Naive thymus-derived CD4-positive, alpha-beta T cell (primary cell): ENCODE results near the gene TPMT. TPM values are rescaled to one million over a fixed set of nuclear protein-coding genes. Genes with fewer than 3 reads are reported as not detected.

Source experiments
- ATAC-seq: fragments of 150-1000 bp; cut with Tn5 transposase; 2 replicates; pipeline ENCODE4 v1.10.0; 2021; ENCODE audit warnings: mild to moderate bottlenecking, moderate library complexity
- CTCF ChIA-PET: fragments of 350-600 bp; sonication (Branson Sonifier 250); formaldehyde crosslinking; loops from one replicate; lab custom pipeline; 2021; ENCODE audit warnings: antibody characterized with exemption; lab: Charles Lee
- POLR2A ChIA-PET: fragments of 350-600 bp; sonication (Branson Sonifier 250); formaldehyde crosslinking; loops from one replicate; lab custom pipeline; 2021; ENCODE audit warnings: antibody characterized with exemption, inconsistent platforms; lab: Charles Lee
- DNase-seq, 9 donors: peaks; one replicate each; pipeline versions ENCODE4 v3.0.0 to v3.0.0-alpha.2; 2020 to 2022; ENCODE audit warnings: mixed read lengths in 1 of 9
- H3K27ac ChIP-seq: one replicate; pipeline ENCODE4 v1.7.0; 2013; ENCODE audit warnings: mild to moderate bottlenecking, low read depth, low read length, moderate library complexity
- H3K27me3 ChIP-seq, 2 donors: one replicate each; pipeline ENCODE4 v1.7.0; 2013; ENCODE audit warnings: low read length in 2 of 2, mild to moderate bottlenecking in 2 of 2, moderate library complexity in 2 of 2; ENCODE audit not compliant: control insufficient read depth in 2 of 2, insufficient read depth in 2 of 2
- H3K36me3 ChIP-seq, 3 experiments: 1 replicate in 2 of 3; 2 replicates in 1 of 3; pipeline ENCODE4 v1.7.0; 2013; ENCODE audit warnings: low read length in 3 of 3, mild to moderate bottlenecking in 3 of 3, moderate library complexity in 1 of 3; ENCODE audit not compliant: insufficient read depth in 3 of 3, control insufficient read depth in 2 of 3
- H3K4me1 ChIP-seq, 2 donors: one replicate each; pipeline ENCODE4 v1.7.0; 2013; ENCODE audit warnings: low read length in 2 of 2, mild to moderate bottlenecking in 2 of 2, moderate library complexity in 1 of 2; ENCODE audit not compliant: control insufficient read depth in 2 of 2, insufficient read depth in 2 of 2
- H3K4me3 ChIP-seq: 2 replicates; pipeline ENCODE4 v1.7.0; 2013; ENCODE audit warnings: mild to moderate bottlenecking, low read length
- H3K9me3 ChIP-seq, 3 experiments: 1 replicate in 2 of 3; 2 replicates in 1 of 3; pipeline ENCODE4 v1.7.0; 2013; ENCODE audit warnings: low read length in 3 of 3; ENCODE audit not compliant: control insufficient read depth in 2 of 3
- H3K27ac Mint-ChIP-seq, 9 donors: one replicate each; pipeline ENCODE4 v1.8.0; 2020 to 2022; ENCODE audit warnings: mixed read lengths in 9 of 9, mild to moderate bottlenecking in 8 of 9, moderate library complexity in 5 of 9, inconsistent platforms in 2 of 9
- H3K27me3 Mint-ChIP-seq, 5 donors: one replicate each; pipeline ENCODE4 v1.8.0; 2021 to 2022; ENCODE audit warnings: mixed read lengths in 5 of 5, mild to moderate bottlenecking in 1 of 5
- H3K36me3 Mint-ChIP-seq, 5 donors: one replicate each; pipeline ENCODE4 v1.8.0; 2020 to 2022; ENCODE audit warnings: mixed read lengths in 5 of 5, mild to moderate bottlenecking in 3 of 5, inconsistent platforms in 1 of 5
- H3K4me1 Mint-ChIP-seq, 7 donors: one replicate each; pipeline ENCODE4 v1.8.0; 2020 to 2022; ENCODE audit warnings: mixed read lengths in 7 of 7, mild to moderate bottlenecking in 3 of 7, inconsistent platforms in 1 of 7
- H3K4me3 Mint-ChIP-seq, 10 donors: one replicate each; pipeline ENCODE4 v1.8.0; 2020 to 2022; ENCODE audit warnings: mild to moderate bottlenecking in 10 of 10, mixed read lengths in 10 of 10, moderate library complexity in 6 of 10, inconsistent platforms in 2 of 10
- H3K9me3 Mint-ChIP-seq, 11 donors: one replicate each; pipeline ENCODE4 v1.8.0; 2020 to 2022; ENCODE audit warnings: mixed read lengths in 11 of 11, mild to moderate bottlenecking in 4 of 11, inconsistent platforms in 1 of 11, moderate library complexity in 1 of 11
- intact Hi-C, 2 donors: fragments of 100-400 bp; cut with micrococcal nuclease; formaldehyde crosslinking; loops; one replicate each; pipeline ENCODE4 v1.15.1; 2023
- polyA plus RNA-seq, 2 donors: library from polyadenylated mRNA; unstranded; fragments of 300-500 nt; fragmentation: Illumina TruSeq; gene quantifications; one replicate each; pipeline ENCODE4 v1.2.3, GENCODE V29; 2021
- total RNA-seq, 6 experiments: library from RNA in 5 of 6; stranded (reverse) in 5 of 6; gene quantifications; 1 replicate in 5 of 6; 2 replicates in 1 of 6; pipeline ENCODE4 v1.2.3 and lab custom pipeline; 2021 to 2026

Gene TPMT
- total and polyA plus RNA-seq, 7 experiments from 2014 or later: 2.9 to 13.1 (median 6.0) TPM

GRCh38 chr6:18115356-18115755 lies 39.5 kb downstream of the TPMT start:
- Histone ChIP-seq H3K36me3 (no peaks in the 10 kb centered on the region), H3K4me3 (no peak overlapping the region), H3K27ac (no peak overlapping the region), H3K27me3 (no peaks in the 10 kb centered on the region), H3K9me3 (peaks cover 0 to 6% (median 0%) of the 10 kb centered on the region in 3 experiments), H3K4me1 (no peaks in the 10 kb centered on the region)
- peak overlapping the region in 1 of 9 donors; percentile 40 for H3K27ac Mint-ChIP-seq
- peaks cover 0 to 29% (median 5%) of the 10 kb centered on the region in 11 donors for H3K9me3 Mint-ChIP-seq
- H3K4me1 Mint-ChIP-seq: peaks cover 0 to 10% (median 0%) of the 10 kb centered on the region in 7 donors
- peaks cover 0 to 62% (median 18%) of the 10 kb centered on the region in 5 donors for H3K27me3 Mint-ChIP-seq
- intact Hi-C loops: no loop called here
- DNase-seq (peak in 1 of 9 donors; percentile 26), ATAC-seq (no peak)
- H3K36me3 Mint-ChIP-seq: peaks cover 0 to 12% (median 3%) of the 10 kb centered on the region in 5 donors
- CTCF ChIA-PET: no interaction called here
- POLR2A ChIA-PET: no interaction called here
- peak overlapping the region in 1 of 10 donors; percentile 20 for H3K4me3 Mint-ChIP-seq

- Histone ChIP-seq H3K36me3 (no peaks in the 10 kb centered on the region), H3K27ac (no peak overlapping the region), H3K27me3 (no peaks in the 10 kb centered on the region), H3K9me3 (peaks cover 0 to 3% (median 0%) of the 10 kb centered on the region in 3 experiments), H3K4me3 (no peak overlapping the region), H3K4me1 (no peaks in the 10 kb centered on the region)
- Mint-ChIP-seq H3K27me3 (peaks cover 6 to 42% (median 21%) of the 10 kb centered on the region in 5 donors), H3K9me3 (peaks cover 2 to 22% (median 14%) of the 10 kb centered on the region in 11 donors), H3K27ac (no peak overlapping the region), H3K4me3 (no peak overlapping the region), H3K36me3 (peaks cover 0 to 17% (median 6%) of the 10 kb centered on the region in 5 donors), H3K4me1 (peaks cover 0 to 2% (median 0%) of the 10 kb centered on the region in 7 donors)
- ChIA-PET POLR2A (no interaction called here), CTCF (no interaction called here)
- no peak for ATAC-seq
- intact Hi-C loops: no loop called here
- no peak for DNase-seq
These were observed 44.7 kb downstream of the TPMT start for GRCh38 chr6:18110162-18110561.

- Mint-ChIP-seq H3K27me3 (peaks cover 4 to 44% (median 15%) of the 10 kb centered on the region in 5 donors), H3K4me1 (no peaks in the 10 kb centered on the region), H3K9me3 (peaks cover 2 to 29% (median 14%) of the 10 kb centered on the region in 11 donors), H3K36me3 (peaks cover 0 to 17% (median 6%) of the 10 kb centered on the region in 5 donors), H3K27ac (no peak overlapping the region), H3K4me3 (no peak overlapping the region)
- no peak for ATAC-seq
- no peaks in the 10 kb centered on the region for H3K27me3 ChIP-seq
- H3K9me3 ChIP-seq: peaks cover 0 to 3% (median 0%) of the 10 kb centered on the region in 3 experiments
- POLR2A ChIA-PET: no interaction called here
- intact Hi-C loops: no loop called here
- no peak overlapping the region for H3K27ac ChIP-seq
- DNase-seq: no peak
- H3K4me1 ChIP-seq: no peaks in the 10 kb centered on the region
- CTCF ChIA-PET: no interaction called here
- H3K4me3 ChIP-seq: no peak overlapping the region
- H3K36me3 ChIP-seq: no peaks in the 10 kb centered on the region
These were observed 47.8 kb downstream of the TPMT start for GRCh38 chr6:18107061-18107460.

- no peak for ATAC-seq
These were observed 51.9 kb downstream of the TPMT start for GRCh38 chr6:18102783-18103509.

GRCh38 chr6:18101873-18102272 lies 53.0 kb downstream of the TPMT start:
- H3K9me3 Mint-ChIP-seq: peaks cover under 1 to 22% (median 8%) of the 10 kb centered on the region in 11 donors
- CTCF ChIA-PET: no interaction called here

More at GRCh38 chr6:18102783-18103509, 51.9 kb downstream of the TPMT start:
- Mint-ChIP-seq H3K36me3 (peaks cover 0 to 17% (median 6%) of the 10 kb centered on the region in 5 donors), H3K27ac (no peak overlapping the region), H3K4me1 (peaks cover 0 to 3% (median 0%) of the 10 kb centered on the region in 7 donors), H3K27me3 (peaks cover 4 to 37% (median 25%) of the 10 kb centered on the region in 5 donors), H3K9me3 (peaks cover 2 to 29% (median 14%) of the 10 kb centered on the region in 11 donors), H3K4me3 (peak overlapping the region in 1 of 10 donors; percentile 46)
- Histone ChIP-seq H3K27me3 (no peaks in the 10 kb centered on the region), H3K9me3 (peaks cover 0 to 3% (median 0%) of the 10 kb centered on the region in 3 experiments), H3K4me1 (no peaks in the 10 kb centered on the region), H3K36me3 (no peaks in the 10 kb centered on the region), H3K27ac (no peak overlapping the region), H3K4me3 (no peak overlapping the region)
- CTCF ChIA-PET: no interaction called here
- DNase-seq: no peak
- POLR2A ChIA-PET: no interaction called here
- intact Hi-C loops: no loop called here

GRCh38 chr6:18101271-18101670 lies 53.6 kb downstream of the TPMT start:
- H3K4me1 Mint-ChIP-seq: peaks cover 0 to 3% (median 0%) of the 10 kb centered on the region in 7 donors
- no peak overlapping the region for H3K27ac Mint-ChIP-seq
- no peak for DNase-seq
- intact Hi-C loops: no loop called here
- CTCF ChIA-PET: no interaction called here
- POLR2A ChIA-PET: no interaction called here
- peaks cover 0 to 8% (median 0%) of the 10 kb centered on the region in 5 donors for H3K36me3 Mint-ChIP-seq
- no peak overlapping the region for H3K4me3 Mint-ChIP-seq
- H3K36me3 ChIP-seq: no peaks in the 10 kb centered on the region
- H3K9me3 ChIP-seq: no peaks in the 10 kb centered on the region
- H3K27me3 ChIP-seq: no peaks in the 10 kb centered on the region
- H3K4me1 ChIP-seq: no peaks in the 10 kb centered on the region
- no peak overlapping the region for H3K4me3 ChIP-seq
- no peak overlapping the region for H3K27ac ChIP-seq
- peaks cover 4 to 35% (median 28%) of the 10 kb centered on the region in 5 donors for H3K27me3 Mint-ChIP-seq
- no peak for ATAC-seq
- H3K9me3 Mint-ChIP-seq: peaks cover 0 to 16% (median 6%) of the 10 kb centered on the region in 11 donors

More at GRCh38 chr6:18101873-18102272, 53.0 kb downstream of the TPMT start:
- Histone ChIP-seq H3K9me3 (no peaks in the 10 kb centered on the region), H3K4me3 (no peak overlapping the region), H3K36me3 (no peaks in the 10 kb centered on the region), H3K4me1 (no peaks in the 10 kb centered on the region), H3K27me3 (no peaks in the 10 kb centered on the region), H3K27ac (no peak overlapping the region)
- peaks cover 4 to 37% (median 28%) of the 10 kb centered on the region in 5 donors for H3K27me3 Mint-ChIP-seq
- H3K27ac Mint-ChIP-seq: no peak overlapping the region
- POLR2A ChIA-PET: no interaction called here
- H3K4me3 Mint-ChIP-seq: no peak overlapping the region
- no peak for ATAC-seq
- peaks cover 0 to 3% (median 0%) of the 10 kb centered on the region in 7 donors for H3K4me1 Mint-ChIP-seq
- H3K36me3 Mint-ChIP-seq: peaks cover 0 to 12% (median 1%) of the 10 kb centered on the region in 5 donors
- DNase-seq: no peak
- intact Hi-C loops: no loop called here
